Stimulated activated effector memory CD8-positive, alpha-beta T cell treated with anti-CD3 and anti-CD28 coated beads, Interleukin-12 subunit alpha, Interleukin-12 subunit beta, amount 100 ng/mL, for 72 hours (primary cell): ENCODE measurements around the gene CACNA1B.

Source experiments
- ATAC-seq: fragments of 150-1000 bp; cut with Tn5 transposase; 2 replicates; pipeline ENCODE4 v1.10.0; 2021
- DNase-seq, 2 donors: peaks; one replicate each; pipeline ENCODE4 v3.0.0; 2021 to 2022; ENCODE audit warnings: low spot score in 2 of 2
- H3K27ac Mint-ChIP-seq: one replicate; pipeline ENCODE4 v1.8.0; 2022; ENCODE audit warnings: mild to moderate bottlenecking, mixed read lengths
- H3K36me3 Mint-ChIP-seq: one replicate; pipeline ENCODE4 v1.8.0; 2022; ENCODE audit warnings: mild to moderate bottlenecking, mixed read lengths
- H3K4me1 Mint-ChIP-seq: one replicate; pipeline ENCODE4 v1.8.0; 2022; ENCODE audit warnings: mixed read lengths
- H3K4me3 Mint-ChIP-seq: one replicate; pipeline ENCODE4 v1.8.0; 2022; ENCODE audit warnings: mild to moderate bottlenecking, mixed read lengths
- H3K9me3 Mint-ChIP-seq: one replicate; pipeline ENCODE4 v1.8.0; 2022; ENCODE audit warnings: mixed read lengths

Gene CACNA1B

GRCh38 chr9:137987244-137988030 is 109.9 kb downstream of the CACNA1B start:
- Mint-ChIP-seq H3K4me1 (peaks cover 9% of the 10 kb centered on the region), H3K36me3 (no peaks in the 10 kb centered on the region), H3K4me3 (no peak overlapping the region), H3K9me3 (no peaks in the 10 kb centered on the region), H3K27ac (no peak overlapping the region)
- ATAC-seq (no peak), DNase-seq (no peak)

- Mint-ChIP-seq H3K9me3 (no peaks in the 10 kb centered on the region), H3K27ac (no peak overlapping the region), H3K36me3 (no peaks in the 10 kb centered on the region), H3K4me3 (no peak overlapping the region), H3K4me1 (peaks cover 9% of the 10 kb centered on the region)
- no peak for DNase-seq
- ATAC-seq, result no peak
Observed at GRCh38 chr9:137988051-137988450, 110.5 kb downstream of the CACNA1B start.

GRCh38 chr9:137988701-137989100 is 111.1 kb downstream of the CACNA1B start:
- Mint-ChIP-seq H3K27ac (no peak overlapping the region), H3K4me1 (peaks cover 9% of the 10 kb centered on the region), H3K9me3 (no peaks in the 10 kb centered on the region), H3K4me3 (no peak overlapping the region), H3K36me3 (no peaks in the 10 kb centered on the region)
- no peak for DNase-seq
- no peak for ATAC-seq

GRCh38 chr9:137989156-137989555 is 111.6 kb downstream of the CACNA1B start:
- DNase-seq (no peak), ATAC-seq (no peak)
- Mint-ChIP-seq H3K4me1 (peaks cover 9% of the 10 kb centered on the region), H3K4me3 (no peak overlapping the region), H3K36me3 (no peaks in the 10 kb centered on the region), H3K9me3 (no peaks in the 10 kb centered on the region), H3K27ac (no peak overlapping the region)

- ATAC-seq, result no peak
- Mint-ChIP-seq H3K36me3 (no peaks in the 10 kb centered on the region), H3K4me1 (peaks cover 9% of the 10 kb centered on the region), H3K27ac (no peak overlapping the region), H3K9me3 (no peaks in the 10 kb centered on the region), H3K4me3 (no peak overlapping the region)
- DNase-seq, result no peak
Observed at GRCh38 chr9:137989999-137990715, 112.6 kb downstream of the CACNA1B start.

- Mint-ChIP-seq H3K36me3 (no peaks in the 10 kb centered on the region), H3K4me1 (no peaks in the 10 kb centered on the region), H3K9me3 (no peaks in the 10 kb centered on the region), H3K27ac (no peak overlapping the region), H3K4me3 (no peak overlapping the region)
- no peak for DNase-seq
- no peak for ATAC-seq
Observed at GRCh38 chr9:138003485-138004190, 126.1 kb downstream of the CACNA1B start.

- no peak overlapping the region for H3K27ac Mint-ChIP-seq
- H3K4me3 Mint-ChIP-seq, result no peak overlapping the region
- no peak for ATAC-seq
- no peaks in the 10 kb centered on the region for H3K9me3 Mint-ChIP-seq
- no peak for DNase-seq
- no peaks in the 10 kb centered on the region for H3K4me1 Mint-ChIP-seq
- no peaks in the 10 kb centered on the region for H3K36me3 Mint-ChIP-seq
Observed at GRCh38 chr9:138006576-138007233, 129.1 kb downstream of the CACNA1B start.

- no peak overlapping the region for H3K4me3 Mint-ChIP-seq
- ATAC-seq (no peak), DNase-seq (no peak)
- no peaks in the 10 kb centered on the region for H3K36me3 Mint-ChIP-seq
- no peaks in the 10 kb centered on the region for H3K9me3 Mint-ChIP-seq
- no peak overlapping the region for H3K27ac Mint-ChIP-seq
- no peaks in the 10 kb centered on the region for H3K4me1 Mint-ChIP-seq
Observed at GRCh38 chr9:138007566-138007917, 130.0 kb downstream of the CACNA1B start.

- ATAC-seq, result no peak
- Mint-ChIP-seq H3K4me3 (no peak overlapping the region), H3K36me3 (no peaks in the 10 kb centered on the region), H3K9me3 (no peaks in the 10 kb centered on the region), H3K4me1 (no peaks in the 10 kb centered on the region), H3K27ac (no peak overlapping the region)
- no peak for DNase-seq
Observed at GRCh38 chr9:138007918-138008841, 130.6 kb downstream of the CACNA1B start.

GRCh38 chr9:138009016-138009802 is 131.6 kb downstream of the CACNA1B start:
- no peaks in the 10 kb centered on the region for H3K9me3 Mint-ChIP-seq
- H3K27ac Mint-ChIP-seq, result no peak overlapping the region
- no peak for ATAC-seq
- H3K4me3 Mint-ChIP-seq, result no peak overlapping the region
- no peaks in the 10 kb centered on the region for H3K36me3 Mint-ChIP-seq
- no peaks in the 10 kb centered on the region for H3K4me1 Mint-ChIP-seq
- DNase-seq, result no peak

GRCh38 chr9:138009803-138010690 is 132.5 kb downstream of the CACNA1B start:
- no peak for ATAC-seq
- no peak for DNase-seq
- H3K4me3 Mint-ChIP-seq, result no peak overlapping the region

GRCh38 chr9:138010861-138011260 is 133.3 kb downstream of the CACNA1B start:
- Mint-ChIP-seq H3K27ac (no peak overlapping the region), H3K4me1 (no peaks in the 10 kb centered on the region), H3K36me3 (no peaks in the 10 kb centered on the region), H3K9me3 (no peaks in the 10 kb centered on the region), H3K4me3 (no peak overlapping the region)
- DNase-seq (no peak), ATAC-seq (no peak)

More at GRCh38 chr9:138009803-138010690, 132.5 kb downstream of the CACNA1B start:
- no peaks in the 10 kb centered on the region for H3K36me3 Mint-ChIP-seq
- no peaks in the 10 kb centered on the region for H3K4me1 Mint-ChIP-seq
- H3K9me3 Mint-ChIP-seq, result no peaks in the 10 kb centered on the region
- no peak overlapping the region for H3K27ac Mint-ChIP-seq

GRCh38 chr9:138011951-138012500 is 134.4 kb downstream of the CACNA1B start:
- ATAC-seq (no peak), DNase-seq (no peak)
- H3K27ac Mint-ChIP-seq, result no peak overlapping the region
- H3K9me3 Mint-ChIP-seq, result no peaks in the 10 kb centered on the region
- no peaks in the 10 kb centered on the region for H3K4me1 Mint-ChIP-seq
- H3K4me3 Mint-ChIP-seq, result no peak overlapping the region
- no peaks in the 10 kb centered on the region for H3K36me3 Mint-ChIP-seq
